B cell (primary cell): ENCODE measurements around the gene TRIB2. TPM values are rescaled to one million over a fixed set of nuclear protein-coding genes. Genes with fewer than 3 reads are reported as not detected.

ENCODE experiments used
- ATAC-seq: fragments of 200-7000 bp; cut with Tn5 transposase; one replicate; pipeline ENCODE4 v1.10.0; 2021; ENCODE audit warnings: low read depth, mild to moderate bottlenecking, moderate number of reproducible peaks, moderate library complexity
- CTCF ChIA-PET: fragments of 350-600 bp; sonication (Branson Sonifier 250); formaldehyde crosslinking; loops from one replicate; lab custom pipeline; 2021; ENCODE audit warnings: antibody characterized with exemption, inconsistent platforms; lab: Charles Lee
- POLR2A ChIA-PET: fragments of 350-600 bp; sonication (Branson Sonifier 250); formaldehyde crosslinking; loops from one replicate; lab custom pipeline; 2021; ENCODE audit warnings: antibody characterized with exemption; lab: Charles Lee
- DNase-seq: peaks from one replicate; pipeline ENCODE4 v3.0.0; 2013
- H2AFZ ChIP-seq: 2 replicates; pipeline ENCODE4 v1.6.1; 2012; ENCODE audit warnings: mild to moderate bottlenecking, low read depth, low read length; ENCODE audit not compliant: insufficient read depth, poor library complexity, severe bottlenecking
- H3K27ac ChIP-seq, 2 donors: 1 replicate in 1 of 2; 2 replicates in 1 of 2; pipeline ENCODE4 v1.5.1; 2012 to 2013; ENCODE audit warnings: low read length in 2 of 2, mild to moderate bottlenecking in 2 of 2, moderate library complexity in 1 of 2
- H3K27me3 ChIP-seq, 4 experiments: fragments of 200-600 bp in 1 of 4; sonication (generic) in 1 of 4; replicated peaks in 1 of 4; 1 replicate in 2 of 4; 2 replicates in 2 of 4; pipeline versions ENCODE4 v1.6.1 to v1.7.0; 2013 to 2016; ENCODE audit warnings: low read length in 3 of 4, mild to moderate bottlenecking in 2 of 4, mixed read lengths in 1 of 4, moderate library complexity in 1 of 4; ENCODE audit not compliant: insufficient read depth in 4 of 4, control insufficient read depth in 3 of 4; ENCODE audit errors: control extremely low read depth in 1 of 4
- H3K36me3 ChIP-seq, 2 experiments: replicated peaks in 1 of 2; 1 replicate in 1 of 2; 2 replicates in 1 of 2; pipeline versions ENCODE4 v1.6.1 to v1.7.1; 2013; ENCODE audit warnings: low read length in 1 of 2; ENCODE audit not compliant: insufficient read depth in 2 of 2, control insufficient read depth in 1 of 2; ENCODE audit errors: control extremely low read depth in 1 of 2, extremely low read depth in 1 of 2
- H3K4me1 ChIP-seq, 2 donors: fragments of 200-600 bp in 1 of 2; sonication (generic) in 1 of 2; 1 replicate in 1 of 2; 2 replicates in 1 of 2; pipeline versions ENCODE4 v1.5.1 to v1.6.1; 2013 to 2017; ENCODE audit warnings: low read length in 2 of 2; ENCODE audit not compliant: control insufficient read depth in 2 of 2, insufficient read depth in 2 of 2
- H3K4me2 ChIP-seq: replicated peaks from 2 replicates; pipeline ENCODE3; 2012; ENCODE audit warnings: mild to moderate bottlenecking, low read depth, low read length; ENCODE audit not compliant: poor library complexity, severe bottlenecking
- H3K4me3 ChIP-seq, 5 experiments: fragments of 200-600 bp in 1 of 5; sonication (generic) in 1 of 5; 1 replicate in 3 of 5; 2 replicates in 2 of 5; pipeline versions ENCODE4 v1.5.1 to v1.7.0; 2011 to 2016; ENCODE audit warnings: low read length in 4 of 5, mild to moderate bottlenecking in 4 of 5, low read depth in 2 of 5, control low read depth in 1 of 5, moderate library complexity in 1 of 5; ENCODE audit not compliant: insufficient read depth in 1 of 5; ENCODE audit errors: control extremely low read depth in 1 of 5, extremely low read depth in 1 of 5
- H3K79me2 ChIP-seq: fragments of 200-600 bp; sonication (generic); one replicate; pipeline ENCODE4 v1.6.0; 2016; ENCODE audit warnings: low read length; ENCODE audit not compliant: control insufficient read depth, insufficient read depth
- H3K9ac ChIP-seq: fragments of 200-600 bp; sonication (generic); 2 replicates; pipeline ENCODE4 v1.6.1; 2017; ENCODE audit warnings: mild to moderate bottlenecking, low read length, moderate library complexity
- H3K9me3 ChIP-seq, 3 donors: one replicate each; pipeline versions ENCODE4 v1.6.1 to v1.7.1; 2013; ENCODE audit warnings: low read length in 2 of 3; ENCODE audit not compliant: control insufficient read depth in 2 of 3, insufficient read depth in 1 of 3; ENCODE audit errors: control extremely low read depth in 1 of 3
- H4K20me1 ChIP-seq: 2 replicates; pipeline ENCODE4 v1.6.0; 2012; ENCODE audit warnings: mild to moderate bottlenecking, low read length; ENCODE audit not compliant: insufficient read depth, control insufficient read depth, poor library complexity, severe bottlenecking
- H3K27ac Mint-ChIP-seq: one replicate; pipeline ENCODE4 v1.8.0; 2021; ENCODE audit warnings: mixed read lengths
- H3K27me3 Mint-ChIP-seq: one replicate; pipeline ENCODE4 v1.8.0; 2021; ENCODE audit warnings: mixed read lengths
- H3K4me1 Mint-ChIP-seq: one replicate; pipeline ENCODE4 v1.8.0; 2021; ENCODE audit warnings: mixed read lengths
- H3K4me3 Mint-ChIP-seq: one replicate; pipeline ENCODE4 v1.8.0; 2021; ENCODE audit warnings: mixed read lengths
- H3K9me3 Mint-ChIP-seq: one replicate; pipeline ENCODE4 v1.8.0; 2022; ENCODE audit warnings: mixed read lengths; ENCODE audit not compliant: insufficient read depth
- EZH2 ChIP-seq: IDR thresholded peaks from 2 replicates; pipeline ENCODE4 v1.6.1; 2012; ENCODE audit warnings: borderline replicate concordance, low read depth, mild to moderate bottlenecking, moderate library complexity, low read length; ENCODE audit not compliant: insufficient read depth, poor library complexity, severe bottlenecking
- WGBS: methylation state at CpG from one replicate; pipeline ENCODE4 v1.1.5; 2013; ENCODE audit warnings: missing lambda C conversion rate; ENCODE audit not compliant: insufficient coverage; 5-methylcytosine and 5-hydroxymethylcytosine counted together
- intact Hi-C: fragments of 100-400 bp; cut with micrococcal nuclease; formaldehyde crosslinking; loops from one replicate; pipeline ENCODE4 v1.10.0; 2022
- polyA plus RNA-seq: library from polyadenylated mRNA; depleted of rRNA; stranded (reverse); fragments of >200 nt; gene quantifications from 2 replicates; pipeline ENCODE4 v1.2.3, GENCODE V29; 2012
- total RNA-seq, 2 donors: library from RNA; stranded (reverse); fragments of 120-200 nt in 1 of 2; gene quantifications; 1 replicate in 1 of 2; 2 replicates in 1 of 2; pipeline versions ENCODE4 v1.2.3 to v1.2.4, GENCODE V29; 2013 to 2022
- TF ChIP-seq, protein P1 (sequence below): fragments of 200-600 bp; IDR thresholded peaks from one replicate; pipeline ENCODE4 v1.8.0; 2022; ENCODE audit warnings: antibody characterized with exemption, mild to moderate bottlenecking

The TRIB2 gene
- total and polyA plus RNA-seq, 2 donors (not counting 1 experiment from before 2014, with no cell fraction given): 36.3 to 117 TPM

- Histone ChIP-seq H3K4me3 (no peak overlapping the region), H3K79me2 (no peaks in the 10 kb centered on the region), H3K9me3 (no peaks in the 10 kb centered on the region), H3K4me1 (no peaks in the 10 kb centered on the region), H3K9ac (no peak overlapping the region), H3K27me3 (peaks cover 0 to 6% (median 0%) of the 10 kb centered on the region in 4 experiments), H3K36me3 (no peaks in the 10 kb centered on the region), H3K4me2 (no peak overlapping the region), H4K20me1 (no peaks in the 10 kb centered on the region), H2AFZ (no peak overlapping the region), H3K27ac (no peak overlapping the region)
- Mint-ChIP-seq H3K9me3 (no peaks in the 10 kb centered on the region), H3K27ac (no peak overlapping the region), H3K4me1 (no peaks in the 10 kb centered on the region), H3K27me3 (peaks cover 29% of the 10 kb centered on the region), H3K4me3 (no peak overlapping the region)
- DNase-seq (no peak), ATAC-seq (no peak)
- WGBS: 86% methylated on average over 1 of the region's 3 CpGs
- TF ChIP-seq, protein P1, sequence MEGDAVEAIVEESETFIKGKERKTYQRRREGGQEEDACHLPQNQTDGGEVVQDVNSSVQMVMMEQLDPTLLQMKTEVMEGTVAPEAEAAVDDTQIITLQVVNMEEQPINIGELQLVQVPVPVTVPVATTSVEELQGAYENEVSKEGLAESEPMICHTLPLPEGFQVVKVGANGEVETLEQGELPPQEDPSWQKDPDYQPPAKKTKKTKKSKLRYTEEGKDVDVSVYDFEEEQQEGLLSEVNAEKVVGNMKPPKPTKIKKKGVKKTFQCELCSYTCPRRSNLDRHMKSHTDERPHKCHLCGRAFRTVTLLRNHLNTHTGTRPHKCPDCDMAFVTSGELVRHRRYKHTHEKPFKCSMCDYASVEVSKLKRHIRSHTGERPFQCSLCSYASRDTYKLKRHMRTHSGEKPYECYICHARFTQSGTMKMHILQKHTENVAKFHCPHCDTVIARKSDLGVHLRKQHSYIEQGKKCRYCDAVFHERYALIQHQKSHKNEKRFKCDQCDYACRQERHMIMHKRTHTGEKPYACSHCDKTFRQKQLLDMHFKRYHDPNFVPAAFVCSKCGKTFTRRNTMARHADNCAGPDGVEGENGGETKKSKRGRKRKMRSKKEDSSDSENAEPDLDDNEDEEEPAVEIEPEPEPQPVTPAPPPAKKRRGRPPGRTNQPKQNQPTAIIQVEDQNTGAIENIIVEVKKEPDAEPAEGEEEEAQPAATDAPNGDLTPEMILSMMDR: no peak
- no peak for TF ChIP-seq EZH2
- ChIA-PET CTCF (no interaction called here), POLR2A (no interaction called here)
- intact Hi-C loops: no loop called here
Measured at GRCh38 chr2:12755384-12755783, 38.6 kb downstream of the TRIB2 start.

- H3K27me3 ChIP-seq: peaks cover 0 to 2% (median 0%) of the 10 kb centered on the region in 4 experiments
- H3K4me3 ChIP-seq: no peak overlapping the region
- no peaks in the 10 kb centered on the region for H3K9me3 Mint-ChIP-seq
- H3K4me1 ChIP-seq: no peaks in the 10 kb centered on the region
- DNase-seq (no peak), ATAC-seq (no peak)
- intact Hi-C loops: no loop called here
- TF ChIP-seq, protein P1: no peak
- no peak for TF ChIP-seq EZH2
- no peak overlapping the region for H3K27ac Mint-ChIP-seq
- H3K36me3 ChIP-seq: no peaks in the 10 kb centered on the region
- H3K27me3 Mint-ChIP-seq: peaks cover 41% of the 10 kb centered on the region
- H4K20me1 ChIP-seq: no peaks in the 10 kb centered on the region
- no peak overlapping the region for H3K4me3 Mint-ChIP-seq
- WGBS: 100% methylated on average over 2 of the region's 4 CpGs
- POLR2A ChIA-PET: no interaction called here
- H3K79me2 ChIP-seq: no peaks in the 10 kb centered on the region
- H3K9ac ChIP-seq: no peak overlapping the region
- no peak overlapping the region for H3K27ac ChIP-seq
- no peak overlapping the region for H2AFZ ChIP-seq
- no peaks in the 10 kb centered on the region for H3K4me1 Mint-ChIP-seq
- peaks cover 0 to 2% (median 0%) of the 10 kb centered on the region in 3 donors for H3K9me3 ChIP-seq
- CTCF ChIA-PET: interaction anchor here (0.6 kb wide), 1 partner anchor 717 kb away, joined by 3 read pairs; no protein-coding TSS in a partner anchor
- H3K4me2 ChIP-seq: no peak overlapping the region
Measured at GRCh38 chr2:12759248-12759647, 42.5 kb downstream of the TRIB2 start.
